Right forelimb (tissue), 1 donor: ENCODE results near the gene SCARB1.

Source experiments
- DNase-seq: peaks from one replicate; pipeline ENCODE4 v3.0.0-alpha.2; 2018

The SCARB1 gene

GRCh38 chr12:124841558-124841945, 22.1 kb downstream of the SCARB1 start:
- no peak for DNase-seq

GRCh38 chr12:124837958-124838803, 25.5 kb downstream of the SCARB1 start:
- no peak for DNase-seq

GRCh38 chr12:124837249-124837897, 26.3 kb downstream of the SCARB1 start:
- no peak for DNase-seq

GRCh38 chr12:124836759-124837158, 26.9 kb downstream of the SCARB1 start:
- no peak for DNase-seq

GRCh38 chr12:124835656-124836410, 27.8 kb downstream of the SCARB1 start:
- DNase-seq = no peak

- no peak for DNase-seq
These were observed 28.8 kb downstream of the SCARB1 start for GRCh38 chr12:124834822-124835221.

- no peak for DNase-seq
These were observed 30.0 kb downstream of the SCARB1 start for GRCh38 chr12:124833693-124834122.

GRCh38 chr12:124832856-124833255, 30.8 kb downstream of the SCARB1 start:
- DNase-seq = no peak

- no peak for DNase-seq
These were observed 32.1 kb downstream of the SCARB1 start for GRCh38 chr12:124831590-124831989.

- DNase-seq = no peak
These were observed 33.4 kb downstream of the SCARB1 start for GRCh38 chr12:124830306-124830705.

GRCh38 chr12:124829708-124830304, 33.9 kb downstream of the SCARB1 start:
- DNase-seq = no peak

- no peak for DNase-seq
These were observed 34.5 kb downstream of the SCARB1 start for GRCh38 chr12:124829008-124829707.

GRCh38 chr12:124828264-124829007, 35.2 kb downstream of the SCARB1 start:
- DNase-seq = no peak

GRCh38 chr12:124827588-124828184, 36.0 kb downstream of the SCARB1 start:
- DNase-seq = no peak

- DNase-seq = no peak
These were observed 39.5 kb downstream of the SCARB1 start for GRCh38 chr12:124824195-124824594.

GRCh38 chr12:124823272-124823970, 40.2 kb downstream of the SCARB1 start:
- no peak for DNase-seq

GRCh38 chr12:124822218-124822617, 41.4 kb downstream of the SCARB1 start:
- DNase-seq = no peak

- DNase-seq = no peak
These were observed 42.1 kb downstream of the SCARB1 start for GRCh38 chr12:124821252-124822200.

GRCh38 chr12:124820199-124820598, 43.5 kb downstream of the SCARB1 start:
- no peak for DNase-seq
